Stomach (tissue), 4 donors: Measurements from ENCODE around the gene PIGA.

Experiments used
- CTCF ChIP-seq, 7 experiments: fragments of 450-650 bp in 4 of 7; fragments of 200-600 bp in 3 of 7; sonication (generic) in 3 of 7; IDR thresholded peaks; one replicate each; pipeline ENCODE4 v1.5.1; 2016 to 2019; ENCODE audit warnings: antibody characterized with exemption in 7 of 7, control low read depth in 2 of 7, mild to moderate bottlenecking in 1 of 7
- EP300 ChIP-seq: sonication (generic); formaldehyde crosslinking; IDR thresholded peaks from one replicate; pipeline ENCODE4 v1.6.1; 2017; ENCODE audit warnings: antibody characterized with exemption
- POLR2A ChIP-seq, 4 donors: fragments of 450-650 bp; IDR thresholded peaks; one replicate each; pipeline ENCODE4 v1.6.1; 2016; ENCODE audit warnings: antibody characterized with exemption in 4 of 4, control low read depth in 2 of 4, mild to moderate bottlenecking in 1 of 4, moderate library complexity in 1 of 4

- no peak for TF ChIP-seq CTCF (IDR thresholded peaks at IDR 0.05)
- no peak for TF ChIP-seq POLR2A (IDR thresholded peaks at IDR 0.05)
- no peak for TF ChIP-seq EP300
These were observed 60.4 kb downstream of the PIGA start for GRCh38 chrX:15274946-15275345.
